Stromal cell of bone marrow (primary cell): ENCODE results near the gene LALBA.
A peak's percentile ranks its signal among the peaks of the same experiment; 100 is the strongest.
"Not testable (repeated sequence)": the region's sequence is repeated elsewhere in the genome, so short reads cannot be mapped to it uniquely, and the experiment has no call there.

Source experiments
- DNase-seq: peaks from one replicate; pipeline ENCODE4 v3.0.0-alpha.2; 2012; ENCODE audit warnings: low read depth

The LALBA gene

GRCh38 chr12:48569946-48570345 lies at the start of gene LALBA:
Gene LALBA (minus strand): TSS chr12:48570046. CDS start chr12:48570020, 26 bp downstream.
- DNase-seq = no peak

- peak; percentile 44 for DNase-seq
These were observed 48.7 kb upstream of the LALBA start for GRCh38 chr12:48618541-48618940.

- DNase-seq = no peak
These were observed 45.8 kb upstream of the LALBA start for GRCh38 chr12:48615681-48616080.

- no peak for DNase-seq
These were observed 43.5 kb upstream of the LALBA start for GRCh38 chr12:48613321-48613720.

- no peak for DNase-seq
These were observed 32.5 kb upstream of the LALBA start for GRCh38 chr12:48602192-48602989.

GRCh38 chr12:48601013-48601756 lies 31.3 kb upstream of the LALBA start:
- no peak for DNase-seq

- DNase-seq = no peak
These were observed 30.7 kb upstream of the LALBA start for GRCh38 chr12:48600552-48600951.

GRCh38 chr12:48592591-48593086 lies 22.8 kb upstream of the LALBA start:
- no peak for DNase-seq

- DNase-seq = no peak
These were observed 16.5 kb upstream of the LALBA start for GRCh38 chr12:48586361-48586760.

- DNase-seq = no peak
These were observed 13.9 kb upstream of the LALBA start for GRCh38 chr12:48583728-48584127.

- no peak for DNase-seq
These were observed 11.0 kb upstream of the LALBA start for GRCh38 chr12:48580831-48581230.

GRCh38 chr12:48572326-48572725 lies 2.5 kb upstream of the LALBA start:
- DNase-seq = no peak

- DNase-seq = no peak
These were observed 2.1 kb downstream of the LALBA start for GRCh38 chr12:48567731-48568130.

- DNase-seq = no peak
These were observed 11.9 kb downstream of the LALBA start for GRCh38 chr12:48557919-48558318.

GRCh38 chr12:48556631-48557030 lies 13.2 kb downstream of the LALBA start:
- no peak for DNase-seq

- not testable (repeated sequence) for DNase-seq
These were observed 16.0 kb downstream of the LALBA start for GRCh38 chr12:48553666-48554343.

GRCh38 chr12:48551636-48552035 lies 18.2 kb downstream of the LALBA start:
- not testable (repeated sequence) for DNase-seq

- DNase-seq = not testable (repeated sequence)
These were observed 22.8 kb downstream of the LALBA start for GRCh38 chr12:48547012-48547411.

- no peak for DNase-seq
These were observed 23.9 kb downstream of the LALBA start for GRCh38 chr12:48545833-48546469.

GRCh38 chr12:48542300-48542928 lies 27.4 kb downstream of the LALBA start:
- DNase-seq = peak; percentile 4

GRCh38 chr12:48536602-48537001 lies 33.2 kb downstream of the LALBA start:
- DNase-seq = no peak

- no peak for DNase-seq
These were observed 37.2 kb downstream of the LALBA start for GRCh38 chr12:48532601-48533000.
